SK-N-SH treated with all-trans-retinoic acid at 6 μM for 48 hours (cell line): ENCODE data around the gene RNPS1.

ENCODE experiments used
- ATAC-seq: fragments of 200-7000 bp; cut with Tn5 transposase; 3 replicates; pipeline ENCODE4 v1.9.1; 2020; ENCODE audit warnings: mild to moderate bottlenecking, moderate library complexity
- ARNTL ChIP-seq: fragments of 450-650 bp; formaldehyde crosslinking; IDR thresholded peaks from 2 replicates; pipeline ENCODE4 v1.5.0; 2020; ENCODE audit warnings: low read depth, mild to moderate bottlenecking, moderate library complexity, borderline replicate concordance
- CSDC2 ChIP-seq: fragments of 250-450 bp; sonication (Bioruptor Pico); IDR thresholded peaks from 2 replicates; pipeline ENCODE4 v1.5.0; 2020; ENCODE audit warnings: mild to moderate bottlenecking, moderate library complexity
- ESRRG ChIP-seq: fragments of 250-450 bp; sonication (Bioruptor Pico); IDR thresholded peaks from 2 replicates; pipeline ENCODE4 v1.6.1; 2021; ENCODE audit warnings: mild to moderate bottlenecking
- GLIS3 ChIP-seq: fragments of 250-450 bp; sonication (Bioruptor Pico); IDR thresholded peaks from 2 replicates; pipeline ENCODE4 v1.5.0; 2020; ENCODE audit warnings: mild to moderate bottlenecking, moderate library complexity
- ISL1 ChIP-seq: fragments of 250-450 bp; sonication (Bioruptor Pico); IDR thresholded peaks from 2 replicates; pipeline ENCODE4 v2.1.2; 2022; ENCODE audit warnings: mild to moderate bottlenecking, moderate library complexity
- OSR1 ChIP-seq: fragments of 250-450 bp; sonication (Bioruptor Pico); IDR thresholded peaks from 2 replicates; pipeline ENCODE4 v1.8.0; 2022; ENCODE audit warnings: moderate library complexity, mild to moderate bottlenecking, inconsistent platforms
- PPARA ChIP-seq: fragments of 250-450 bp; sonication (Bioruptor Pico); IDR thresholded peaks from 2 replicates; pipeline ENCODE4 v1.5.0; 2020; ENCODE audit warnings: mild to moderate bottlenecking, borderline replicate concordance
- RARB ChIP-seq: fragments of 250-450 bp; sonication (Bioruptor Pico); IDR thresholded peaks from 2 replicates; pipeline ENCODE4 v1.8.0; 2021; ENCODE audit warnings: mild to moderate bottlenecking, moderate library complexity
- SNAI2 ChIP-seq: fragments of 250-450 bp; sonication (Bioruptor Pico); IDR thresholded peaks from 2 replicates; pipeline ENCODE4 v1.5.0; 2020; ENCODE audit warnings: mild to moderate bottlenecking, moderate library complexity
- TCF4 ChIP-seq: fragments of 250-450 bp; sonication (Bioruptor Pico); IDR thresholded peaks from 2 replicates; pipeline ENCODE4 v1.8.0; 2021; ENCODE audit warnings: mild to moderate bottlenecking, moderate library complexity, borderline replicate concordance
- ZC3H10 ChIP-seq: fragments of 250-450 bp; sonication (Bioruptor Pico); IDR thresholded peaks from 2 replicates; pipeline ENCODE4 v1.5.1; 2021; ENCODE audit warnings: mild to moderate bottlenecking, moderate library complexity
- ZFP3 ChIP-seq: fragments of 250-450 bp; sonication (Bioruptor Pico); IDR thresholded peaks from 2 replicates; pipeline ENCODE4 v1.5.0; 2020; ENCODE audit warnings: mild to moderate bottlenecking, moderate library complexity
- ZFP30 ChIP-seq: fragments of 450-650 bp; formaldehyde crosslinking; IDR thresholded peaks from 2 replicates; pipeline ENCODE4 v1.5.0; 2022; ENCODE audit warnings: mild to moderate bottlenecking, moderate library complexity
- ZNF565 ChIP-seq: fragments of 450-650 bp; formaldehyde crosslinking; conservative IDR thresholded peaks from 2 replicates; pipeline ENCODE4 v1.5.0; 2020; ENCODE audit warnings: low read depth, mild to moderate bottlenecking, moderate library complexity
- ZNF70 ChIP-seq: fragments of 450-650 bp; formaldehyde crosslinking; IDR thresholded peaks from 2 replicates; pipeline ENCODE4 v1.5.0; 2020; ENCODE audit warnings: mild to moderate bottlenecking, moderate library complexity
- ZNF8 ChIP-seq: fragments of 450-650 bp; formaldehyde crosslinking; IDR thresholded peaks from 2 replicates; pipeline ENCODE4 v1.5.0; 2020; ENCODE audit warnings: mild to moderate bottlenecking, moderate library complexity
- TF ChIP-seq, protein P1 (sequence below): fragments of 250-450 bp; sonication (Bioruptor Pico); IDR thresholded peaks from 2 replicates; pipeline ENCODE4 v1.8.0; 2021; ENCODE audit warnings: low read depth, mild to moderate bottlenecking, moderate library complexity, borderline replicate concordance
- TF ChIP-seq, protein P2 (sequence below): fragments of 250-450 bp; sonication (Bioruptor Pico); IDR thresholded peaks from 2 replicates; pipeline ENCODE4 v1.5.1; 2020; ENCODE audit warnings: low read depth, mild to moderate bottlenecking, moderate library complexity
- TF ChIP-seq, protein P3 (sequence below): fragments of 250-450 bp; sonication (Bioruptor Pico); IDR thresholded peaks from 2 replicates; pipeline ENCODE4 v1.5.1; 2021; ENCODE audit warnings: mild to moderate bottlenecking, moderate library complexity
- TF ChIP-seq, protein P4 (sequence below): fragments of 250-450 bp; sonication (Bioruptor Pico); IDR thresholded peaks from 2 replicates; pipeline ENCODE4 v1.5.0; 2020; ENCODE audit warnings: mild to moderate bottlenecking, moderate library complexity
- TF ChIP-seq, protein P5 (sequence below): fragments of 250-450 bp; sonication (Bioruptor Pico); IDR thresholded peaks from 2 replicates; pipeline ENCODE4 v1.8.0; 2020; ENCODE audit warnings: mild to moderate bottlenecking, moderate library complexity, borderline replicate concordance

The RNPS1 gene

DNA sequence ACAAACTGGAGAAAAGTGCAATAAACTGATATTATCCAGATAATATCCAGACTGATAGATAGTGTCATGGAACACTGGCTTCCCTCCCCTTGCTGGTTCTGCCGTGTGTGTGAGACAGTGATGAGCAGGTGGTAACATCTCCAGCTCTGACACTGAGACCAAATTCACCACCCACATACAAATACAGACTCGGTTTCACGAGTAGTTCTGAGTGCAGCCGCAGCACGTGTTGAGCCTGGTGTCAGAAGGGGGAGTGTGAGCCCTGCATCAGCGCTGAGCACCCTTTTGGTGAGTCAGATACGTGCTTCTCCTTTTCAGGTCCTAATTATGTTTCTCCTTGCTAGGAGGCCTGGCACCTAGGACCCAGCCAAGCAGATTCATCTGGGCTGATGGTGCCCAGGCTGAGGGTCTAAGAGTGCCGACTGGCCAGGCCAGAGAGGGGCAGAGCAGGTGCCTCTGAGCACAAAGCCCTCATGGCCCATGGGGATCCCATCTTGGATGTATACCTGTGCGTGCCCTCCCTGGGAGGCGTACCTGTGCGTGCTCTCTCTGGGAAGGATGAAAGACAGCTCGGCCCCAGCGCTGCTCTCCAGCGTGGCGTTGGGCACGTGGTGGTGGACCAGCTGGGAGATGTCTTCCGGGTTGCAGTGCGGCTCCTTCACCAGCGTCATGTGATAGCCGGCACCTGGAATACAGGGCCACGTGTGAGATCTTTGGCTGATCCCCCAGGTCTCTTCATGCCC is 27.3 kb upstream of the RNPS1 start:
- TF ChIP-seq SNAI2 (no peak), CSDC2 (no peak), GLIS3 (CRISPR knock-in tag) (no peak), TCF4 (CRISPR knock-in tag) (no peak), ESRRG (no peak), ZNF8 (CRISPR knock-in tag) (no peak), PPARA (CRISPR knock-in tag) (no peak), ARNTL (CRISPR knock-in tag) (no peak), OSR1 (no peak)
- TF ChIP-seq, protein P1, sequence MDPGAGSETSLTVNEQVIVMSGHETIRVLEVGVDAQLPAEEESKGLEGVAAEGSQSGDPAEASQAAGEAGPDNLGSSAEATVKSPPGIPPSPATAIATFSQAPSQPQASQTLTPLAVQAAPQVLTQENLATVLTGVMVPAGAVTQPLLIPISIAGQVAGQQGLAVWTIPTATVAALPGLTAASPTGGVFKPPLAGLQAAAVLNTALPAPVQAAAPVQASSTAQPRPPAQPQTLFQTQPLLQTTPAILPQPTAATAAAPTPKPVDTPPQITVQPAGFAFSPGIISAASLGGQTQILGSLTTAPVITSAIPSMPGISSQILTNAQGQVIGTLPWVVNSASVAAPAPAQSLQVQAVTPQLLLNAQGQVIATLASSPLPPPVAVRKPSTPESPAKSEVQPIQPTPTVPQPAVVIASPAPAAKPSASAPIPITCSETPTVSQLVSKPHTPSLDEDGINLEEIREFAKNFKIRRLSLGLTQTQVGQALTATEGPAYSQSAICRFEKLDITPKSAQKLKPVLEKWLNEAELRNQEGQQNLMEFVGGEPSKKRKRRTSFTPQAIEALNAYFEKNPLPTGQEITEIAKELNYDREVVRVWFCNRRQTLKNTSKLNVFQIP (CRISPR knock-in tag): no peak
- TF ChIP-seq, protein P2, sequence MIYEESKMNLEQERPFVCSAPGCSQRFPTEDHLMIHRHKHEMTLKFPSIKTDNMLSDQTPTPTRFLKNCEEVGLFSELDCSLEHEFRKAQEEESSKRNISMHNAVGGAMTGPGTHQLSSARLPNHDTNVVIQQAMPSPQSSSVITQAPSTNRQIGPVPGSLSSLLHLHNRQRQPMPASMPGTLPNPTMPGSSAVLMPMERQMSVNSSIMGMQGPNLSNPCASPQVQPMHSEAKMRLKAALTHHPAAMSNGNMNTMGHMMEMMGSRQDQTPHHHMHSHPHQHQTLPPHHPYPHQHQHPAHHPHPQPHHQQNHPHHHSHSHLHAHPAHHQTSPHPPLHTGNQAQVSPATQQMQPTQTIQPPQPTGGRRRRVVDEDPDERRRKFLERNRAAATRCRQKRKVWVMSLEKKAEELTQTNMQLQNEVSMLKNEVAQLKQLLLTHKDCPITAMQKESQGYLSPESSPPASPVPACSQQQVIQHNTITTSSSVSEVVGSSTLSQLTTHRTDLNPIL: no peak
- TF ChIP-seq, protein P3, sequence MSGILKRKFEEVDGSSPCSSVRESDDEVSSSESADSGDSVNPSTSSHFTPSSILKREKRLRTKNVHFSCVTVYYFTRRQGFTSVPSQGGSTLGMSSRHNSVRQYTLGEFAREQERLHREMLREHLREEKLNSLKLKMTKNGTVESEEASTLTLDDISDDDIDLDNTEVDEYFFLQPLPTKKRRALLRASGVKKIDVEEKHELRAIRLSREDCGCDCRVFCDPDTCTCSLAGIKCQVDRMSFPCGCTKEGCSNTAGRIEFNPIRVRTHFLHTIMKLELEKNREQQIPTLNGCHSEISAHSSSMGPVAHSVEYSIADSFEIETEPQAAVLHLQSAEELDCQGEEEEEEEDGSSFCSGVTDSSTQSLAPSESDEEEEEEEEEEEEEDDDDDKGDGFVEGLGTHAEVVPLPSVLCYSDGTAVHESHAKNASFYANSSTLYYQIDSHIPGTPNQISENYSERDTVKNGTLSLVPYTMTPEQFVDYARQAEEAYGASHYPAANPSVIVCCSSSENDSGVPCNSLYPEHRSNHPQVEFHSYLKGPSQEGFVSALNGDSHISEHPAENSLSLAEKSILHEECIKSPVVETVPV: no peak
- TF ChIP-seq, protein P4, sequence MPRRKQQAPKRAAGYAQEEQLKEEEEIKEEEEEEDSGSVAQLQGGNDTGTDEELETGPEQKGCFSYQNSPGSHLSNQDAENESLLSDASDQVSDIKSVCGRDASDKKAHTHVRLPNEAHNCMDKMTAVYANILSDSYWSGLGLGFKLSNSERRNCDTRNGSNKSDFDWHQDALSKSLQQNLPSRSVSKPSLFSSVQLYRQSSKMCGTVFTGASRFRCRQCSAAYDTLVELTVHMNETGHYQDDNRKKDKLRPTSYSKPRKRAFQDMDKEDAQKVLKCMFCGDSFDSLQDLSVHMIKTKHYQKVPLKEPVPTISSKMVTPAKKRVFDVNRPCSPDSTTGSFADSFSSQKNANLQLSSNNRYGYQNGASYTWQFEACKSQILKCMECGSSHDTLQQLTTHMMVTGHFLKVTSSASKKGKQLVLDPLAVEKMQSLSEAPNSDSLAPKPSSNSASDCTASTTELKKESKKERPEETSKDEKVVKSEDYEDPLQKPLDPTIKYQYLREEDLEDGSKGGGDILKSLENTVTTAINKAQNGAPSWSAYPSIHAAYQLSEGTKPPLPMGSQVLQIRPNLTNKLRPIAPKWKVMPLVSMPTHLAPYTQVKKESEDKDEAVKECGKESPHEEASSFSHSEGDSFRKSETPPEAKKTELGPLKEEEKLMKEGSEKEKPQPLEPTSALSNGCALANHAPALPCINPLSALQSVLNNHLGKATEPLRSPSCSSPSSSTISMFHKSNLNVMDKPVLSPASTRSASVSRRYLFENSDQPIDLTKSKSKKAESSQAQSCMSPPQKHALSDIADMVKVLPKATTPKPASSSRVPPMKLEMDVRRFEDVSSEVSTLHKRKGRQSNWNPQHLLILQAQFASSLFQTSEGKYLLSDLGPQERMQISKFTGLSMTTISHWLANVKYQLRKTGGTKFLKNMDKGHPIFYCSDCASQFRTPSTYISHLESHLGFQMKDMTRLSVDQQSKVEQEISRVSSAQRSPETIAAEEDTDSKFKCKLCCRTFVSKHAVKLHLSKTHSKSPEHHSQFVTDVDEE (CRISPR knock-in tag): no peak
- no peak for ATAC-seq

DNA sequence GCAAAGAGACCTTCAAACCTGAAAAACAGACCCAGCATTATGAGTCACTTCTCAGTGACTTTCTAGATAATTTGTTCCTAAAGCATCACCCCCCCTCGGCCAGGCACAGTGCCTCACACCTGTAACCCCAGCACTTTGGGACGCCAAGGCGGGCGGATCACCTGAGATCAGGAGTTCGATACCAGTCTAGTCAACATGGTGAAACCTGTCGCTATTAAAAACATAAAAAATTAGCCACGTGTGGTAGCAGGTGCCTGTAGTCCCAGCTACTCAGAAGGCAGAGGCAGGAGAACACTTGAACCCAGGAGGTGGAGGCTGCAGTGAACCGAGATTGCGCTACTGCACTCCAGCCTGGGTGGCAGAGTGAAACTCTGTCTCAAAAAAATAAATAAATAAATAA is 24.3 kb upstream of the RNPS1 start:
- TF ChIP-seq ZC3H10 (CRISPR knock-in tag) (no peak), ISL1 (CRISPR knock-in tag) (no peak), CSDC2 (no peak), ZFP3 (CRISPR knock-in tag) (no peak)
- ATAC-seq: no peak

DNA sequence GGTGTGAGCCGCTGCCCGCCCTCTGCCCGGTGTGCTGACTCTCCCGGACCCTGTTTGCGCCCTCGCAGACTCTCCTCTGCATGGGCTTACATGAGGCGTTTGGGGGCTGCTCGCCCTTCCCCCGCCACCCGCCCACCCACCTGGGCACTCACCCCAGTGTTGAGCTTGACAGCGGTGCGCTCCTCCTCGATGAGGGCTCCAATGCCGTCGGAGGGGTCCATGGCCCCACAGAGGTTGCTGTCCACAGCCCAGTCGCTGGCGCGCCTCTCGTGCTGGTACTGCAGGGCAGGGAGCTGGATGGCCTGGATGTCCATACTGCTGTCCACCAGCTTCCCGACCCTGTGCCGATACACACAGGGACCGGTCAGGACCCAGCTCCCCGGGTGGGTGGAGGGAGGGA is 21.4 kb upstream of the RNPS1 start:
- no peak for ATAC-seq
- TF ChIP-seq, protein P3: no peak
- TF ChIP-seq, protein P4 (CRISPR knock-in tag): no peak
- TF ChIP-seq ZFP30 (CRISPR knock-in tag) (no peak), PPARA (CRISPR knock-in tag) (no peak), TCF4 (CRISPR knock-in tag) (no peak), RARB (CRISPR knock-in tag) (no peak), ISL1 (CRISPR knock-in tag) (no peak), CSDC2 (no peak), ARNTL (CRISPR knock-in tag) (no peak), ZNF8 (CRISPR knock-in tag) (no peak), ZNF70 (CRISPR knock-in tag) (no peak), ZC3H10 (CRISPR knock-in tag) (no peak), ZNF565 (no peak), ZFP3 (CRISPR knock-in tag) (no peak)
- TF ChIP-seq, protein P5, sequence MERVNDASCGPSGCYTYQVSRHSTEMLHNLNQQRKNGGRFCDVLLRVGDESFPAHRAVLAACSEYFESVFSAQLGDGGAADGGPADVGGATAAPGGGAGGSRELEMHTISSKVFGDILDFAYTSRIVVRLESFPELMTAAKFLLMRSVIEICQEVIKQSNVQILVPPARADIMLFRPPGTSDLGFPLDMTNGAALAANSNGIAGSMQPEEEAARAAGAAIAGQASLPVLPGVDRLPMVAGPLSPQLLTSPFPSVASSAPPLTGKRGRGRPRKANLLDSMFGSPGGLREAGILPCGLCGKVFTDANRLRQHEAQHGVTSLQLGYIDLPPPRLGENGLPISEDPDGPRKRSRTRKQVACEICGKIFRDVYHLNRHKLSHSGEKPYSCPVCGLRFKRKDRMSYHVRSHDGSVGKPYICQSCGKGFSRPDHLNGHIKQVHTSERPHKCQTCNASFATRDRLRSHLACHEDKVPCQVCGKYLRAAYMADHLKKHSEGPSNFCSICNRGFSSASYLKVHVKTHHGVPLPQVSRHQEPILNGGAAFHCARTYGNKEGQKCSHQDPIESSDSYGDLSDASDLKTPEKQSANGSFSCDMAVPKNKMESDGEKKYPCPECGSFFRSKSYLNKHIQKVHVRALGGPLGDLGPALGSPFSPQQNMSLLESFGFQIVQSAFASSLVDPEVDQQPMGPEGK (CRISPR knock-in tag): no peak
- TF ChIP-seq, protein P2: no peak
